Lung (tissue), 12 donors: ENCODE results near the gene FBXO40. TPM values are rescaled to one million over a fixed set of nuclear protein-coding genes. Genes with fewer than 3 reads are reported as not detected.

Experiments
- ATAC-seq: fragments of 200-7000 bp; cut with Tn5 transposase; one replicate; pipeline ENCODE4 v1.9.1; 2020; ENCODE audit warnings: moderate number of reproducible peaks; ENCODE audit not compliant: insufficient read depth, low FRiP score
- DNase-seq, 3 donors: peaks; one replicate each; pipeline ENCODE4 v3.0.0-alpha.2; 2013 to 2017
- H3K27ac ChIP-seq, 2 donors: one replicate each; pipeline ENCODE4 v1.5.1; 2013; ENCODE audit warnings: mild to moderate bottlenecking in 2 of 2, moderate library complexity in 2 of 2, control low read depth in 1 of 2, inconsistent platforms in 1 of 2, low read depth in 1 of 2, low read length in 1 of 2
- H3K27me3 ChIP-seq, 3 donors: one replicate each; pipeline ENCODE4 v1.5.1; 2013; ENCODE audit warnings: low read length in 2 of 3; ENCODE audit not compliant: control insufficient read depth in 3 of 3, insufficient read depth in 3 of 3
- H3K36me3 ChIP-seq, 4 donors: one replicate each; pipeline ENCODE4 v1.5.1; 2013; ENCODE audit warnings: low read length in 4 of 4, mild to moderate bottlenecking in 1 of 4, moderate library complexity in 1 of 4; ENCODE audit not compliant: control insufficient read depth in 4 of 4, insufficient read depth in 4 of 4
- H3K4me1 ChIP-seq, 5 donors: one replicate each; pipeline ENCODE4 v1.5.1; 2013; ENCODE audit warnings: low read length in 5 of 5, mild to moderate bottlenecking in 2 of 5, moderate library complexity in 1 of 5; ENCODE audit not compliant: control insufficient read depth in 5 of 5, insufficient read depth in 5 of 5
- H3K4me3 ChIP-seq: one replicate; pipeline ENCODE4 v1.5.1; 2013; ENCODE audit warnings: mild to moderate bottlenecking, control low read depth, moderate library complexity
- H3K9ac ChIP-seq, 2 donors: one replicate each; pipeline ENCODE4 v1.5.1; 2013; ENCODE audit warnings: low read length in 2 of 2, control low read depth in 1 of 2; ENCODE audit not compliant: insufficient read depth in 1 of 2
- H3K9me3 ChIP-seq, 4 donors: one replicate each; pipeline ENCODE4 v1.5.1; 2013; ENCODE audit warnings: low read length in 3 of 4, mild to moderate bottlenecking in 1 of 4, moderate library complexity in 1 of 4; ENCODE audit not compliant: control insufficient read depth in 4 of 4, insufficient read depth in 3 of 4
- CTCF ChIP-seq: IDR thresholded peaks from 2 replicates; pipeline ENCODE4 v1.5.1; 2012; ENCODE audit warnings: mild to moderate bottlenecking; ENCODE audit errors: control extremely low read depth, extremely low read depth
- WGBS, 2 donors: extraction: QIAGEN DNeasy Blood & Tissue Kit; methylation state at CpG; one replicate each; pipeline ENCODE4 v1.1.7; 2013; 5-methylcytosine and 5-hydroxymethylcytosine counted together
- polyA plus RNA-seq, 2 donors: library from polyadenylated mRNA; stranded (reverse); fragments of 200-250 nt; gene quantifications; one replicate each; pipeline ENCODE4 v1.2.1, GENCODE V29; 2013
- total RNA-seq, 2 donors: library from RNA; depleted of rRNA in 1 of 2; stranded (reverse); fragments of >200 nt in 1 of 2; gene quantifications; one replicate each; pipeline ENCODE4 v1.2.1, GENCODE V29; 2014 to 2021
- donor health status: control.
- donor health status: control.
- donor health status: Bipolar disorder and iron deficiency.
- donor health status: healthy.
- donor health status: DM: yes; HTN: yes; CAD: no.

Gene FBXO40
- total and polyA plus RNA-seq, 4 donors: 0.03 to 0.06 TPM; not detected in 2

DNA sequence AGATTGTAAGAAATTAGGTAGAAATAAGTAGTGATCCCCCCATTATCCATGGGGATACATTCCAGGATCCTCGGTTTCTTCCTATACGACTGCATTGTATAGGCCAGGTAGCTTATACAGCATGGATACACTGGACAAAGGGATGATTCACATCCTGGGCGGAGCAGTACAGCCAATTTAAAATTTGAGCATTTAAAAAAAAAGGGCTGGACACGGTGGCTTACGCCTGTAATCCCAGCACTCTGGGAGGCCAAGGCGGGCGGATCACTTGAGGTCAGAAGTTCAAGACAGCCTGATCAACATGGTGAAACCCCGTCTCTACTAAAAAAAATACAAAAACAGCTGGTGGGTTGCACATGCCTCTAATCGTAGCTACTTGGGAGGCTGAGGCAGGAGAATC is 26.4 kb upstream of the FBXO40 start:
- Histone ChIP-seq H3K36me3 (no peaks in the 10 kb centered on the region), H3K4me1 (no peaks in the 10 kb centered on the region), H3K27ac (no peak overlapping the region), H3K27me3 (no peaks in the 10 kb centered on the region), H3K4me3 (no peak overlapping the region), H3K9me3 (no peaks in the 10 kb centered on the region), H3K9ac (no peak overlapping the region)
- DNase-seq (no peak), ATAC-seq (no peak)
- WGBS, 2 donors: 84 to 95% methylated on average over 9 of the region's 9 CpGs
- TF ChIP-seq CTCF: no peak

DNA sequence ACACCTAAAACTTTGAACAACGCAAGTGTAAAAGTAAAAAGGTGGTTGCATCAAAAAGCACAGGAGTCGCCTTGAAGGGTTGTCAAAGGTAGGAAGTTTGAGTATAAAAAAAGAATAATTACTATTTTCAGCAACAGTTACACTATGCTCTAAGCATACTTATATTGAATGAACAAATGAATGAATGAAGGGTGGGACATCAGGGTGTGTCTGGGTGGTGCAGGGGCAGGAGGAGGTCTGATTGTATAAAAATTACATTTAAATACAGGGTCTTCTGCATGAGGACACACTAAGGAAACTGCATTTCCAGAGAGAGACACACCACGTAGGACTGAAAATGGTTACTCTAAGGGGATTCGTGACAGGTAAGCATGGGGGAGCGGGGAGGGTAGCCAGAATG is 25.5 kb upstream of the FBXO40 start, which contains the start of gene ARGFX:
TSS of gene ARGFX (plus strand) at position 301 of the 400 bp plus-strand sequence. CDS start 2,765 bp downstream, outside the sequence.
- H3K36me3 ChIP-seq: no peaks in the 10 kb centered on the region
- ATAC-seq: no peak
- no peak for TF ChIP-seq CTCF
- H3K9ac ChIP-seq: no peak within 1 kb of the TSS
- no peak within 1 kb of the TSS for H3K27ac ChIP-seq
- H3K9me3 ChIP-seq: no peaks in the 10 kb centered on the region
- no peak within 1 kb of the TSS for H3K4me3 ChIP-seq
- no peaks in the 10 kb centered on the region for H3K4me1 ChIP-seq
- 90 to 96% methylated on average over 5 of the region's 5 CpGs for WGBS, 2 donors
- no peaks in the 10 kb centered on the region for H3K27me3 ChIP-seq
- DNase-seq: no peak

DNA sequence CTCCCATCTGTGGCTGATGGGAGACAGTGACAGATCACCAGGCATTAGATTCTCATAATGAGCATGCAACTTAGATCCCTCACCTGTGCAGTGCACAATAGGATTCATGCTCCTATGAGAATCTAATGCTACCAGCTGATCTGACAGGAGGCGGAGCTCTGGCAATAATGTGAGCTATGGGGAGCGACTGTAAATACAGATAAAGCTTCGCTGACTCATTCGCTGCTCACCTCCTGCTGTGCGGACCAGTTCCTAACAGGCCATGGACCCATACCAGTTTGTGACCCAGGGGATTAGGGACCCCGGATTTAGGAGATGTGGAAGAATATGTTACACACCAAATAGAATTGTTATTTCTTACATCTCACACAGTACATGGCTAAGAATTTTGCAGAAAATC is 18.7 kb upstream of the FBXO40 start:
- H3K4me1 ChIP-seq: no peaks in the 10 kb centered on the region
- 62 to 70% methylated on average over 6 of the region's 6 CpGs for WGBS, 2 donors
- TF ChIP-seq CTCF: no peak
- no peak for ATAC-seq
- no peaks in the 10 kb centered on the region for H3K36me3 ChIP-seq
- no peak overlapping the region for H3K27ac ChIP-seq
- H3K4me3 ChIP-seq: no peak overlapping the region
- DNase-seq: no peak
- H3K9ac ChIP-seq: no peak overlapping the region
- no peaks in the 10 kb centered on the region for H3K9me3 ChIP-seq
- H3K27me3 ChIP-seq: no peaks in the 10 kb centered on the region

DNA sequence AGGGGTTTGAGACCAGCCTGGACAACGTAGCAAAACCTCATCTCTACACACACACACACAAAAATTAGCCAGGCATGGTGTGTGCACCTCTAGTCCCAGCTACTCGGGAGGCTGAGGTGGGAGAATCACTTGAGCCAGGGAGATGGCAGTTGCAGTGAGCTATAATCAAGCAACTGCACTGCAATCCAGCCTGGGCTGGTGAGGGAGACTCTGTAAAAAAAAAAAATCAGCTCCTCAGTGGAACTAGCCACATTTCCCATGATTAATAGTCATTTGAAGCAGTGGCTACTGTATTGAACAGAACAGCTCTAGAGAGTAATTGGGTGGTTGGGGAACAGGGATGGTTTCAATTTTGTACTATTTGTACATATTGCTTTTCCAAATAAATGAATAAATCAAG is 11.5 kb upstream of the FBXO40 start:
- no peak overlapping the region for H3K4me3 ChIP-seq
- 76 to 85% methylated on average over 2 of the region's 2 CpGs for WGBS, 2 donors
- peaks cover 0 to 1% (median 0%) of the 10 kb centered on the region in 4 donors for H3K9me3 ChIP-seq
- TF ChIP-seq CTCF: no peak
- DNase-seq (no peak), ATAC-seq (no peak)
- H3K36me3 ChIP-seq: no peaks in the 10 kb centered on the region
- H3K27me3 ChIP-seq: peaks cover 0 to 2% (median 0%) of the 10 kb centered on the region in 3 donors
- H3K27ac ChIP-seq: no peak overlapping the region
- H3K4me1 ChIP-seq: no peaks in the 10 kb centered on the region
- no peak overlapping the region for H3K9ac ChIP-seq
